ENCODE data around the gene UPB1.

- TF ChIP-seq CTCF (IDR thresholded peaks at IDR 0.05): no peak
- no peak for TF ChIP-seq POLR2A (IDR thresholded peaks at IDR 0.05)
Measured at GRCh38 chr22:24501301-24502005, 6.3 kb downstream of the UPB1 start.

Measured in Peyer's patch (tissue), 4 donors.